Thyroid gland (tissue), 4 donors: Measurements from ENCODE around the gene KRTAP3-1.

Experiments
- POLR2A ChIP-seq, 2 donors: fragments of 450-650 bp; IDR thresholded peaks; one replicate each; pipeline ENCODE4 v1.6.1; 2017; ENCODE audit warnings: antibody characterized with exemption in 2 of 2, mild to moderate bottlenecking in 2 of 2, moderate library complexity in 1 of 2
- TF ChIP-seq, protein P1 (sequence below), 6 experiments: fragments of 200-600 bp in 3 of 6; fragments of 450-650 bp in 3 of 6; sonication (generic) in 3 of 6; IDR thresholded peaks; one replicate each; pipeline ENCODE4 v1.5.1; 2016 to 2019; ENCODE audit warnings: antibody characterized with exemption in 6 of 6, mild to moderate bottlenecking in 2 of 6, inconsistent platforms in 1 of 6, moderate library complexity in 1 of 6

DNA sequence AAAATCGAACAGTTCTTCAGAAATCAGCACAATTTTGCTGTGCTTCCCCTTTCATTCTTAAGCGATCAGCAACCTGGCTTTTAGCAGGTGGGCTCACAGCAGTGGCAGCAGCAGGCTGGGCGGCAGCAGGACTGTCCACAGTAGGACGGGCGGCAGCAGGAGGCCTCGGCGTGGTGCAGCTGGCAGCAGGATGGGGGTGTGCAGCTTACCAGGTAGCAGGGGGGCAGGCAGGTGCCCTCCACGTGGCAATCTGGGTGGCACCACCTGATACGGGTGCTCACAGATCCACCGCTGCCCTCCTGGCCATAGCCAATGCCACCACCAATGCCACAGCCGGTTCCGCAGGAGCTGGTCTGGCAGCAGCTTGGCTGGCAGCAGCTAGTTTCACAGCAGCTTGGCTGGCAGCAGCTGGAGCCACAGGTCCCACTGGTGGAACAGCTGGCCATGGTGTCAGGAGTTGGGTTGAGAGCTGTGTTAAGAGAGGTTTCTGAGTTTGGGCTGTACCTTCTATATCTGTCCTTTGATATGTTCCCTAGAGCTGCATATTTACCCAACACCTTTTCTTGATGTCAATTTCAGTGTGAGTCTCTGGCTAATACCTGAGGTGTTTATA lies 20.8 kb upstream of the KRTAP3-1 start, which contains the start of gene KRTAP1-4:
- TF ChIP-seq, protein P1, sequence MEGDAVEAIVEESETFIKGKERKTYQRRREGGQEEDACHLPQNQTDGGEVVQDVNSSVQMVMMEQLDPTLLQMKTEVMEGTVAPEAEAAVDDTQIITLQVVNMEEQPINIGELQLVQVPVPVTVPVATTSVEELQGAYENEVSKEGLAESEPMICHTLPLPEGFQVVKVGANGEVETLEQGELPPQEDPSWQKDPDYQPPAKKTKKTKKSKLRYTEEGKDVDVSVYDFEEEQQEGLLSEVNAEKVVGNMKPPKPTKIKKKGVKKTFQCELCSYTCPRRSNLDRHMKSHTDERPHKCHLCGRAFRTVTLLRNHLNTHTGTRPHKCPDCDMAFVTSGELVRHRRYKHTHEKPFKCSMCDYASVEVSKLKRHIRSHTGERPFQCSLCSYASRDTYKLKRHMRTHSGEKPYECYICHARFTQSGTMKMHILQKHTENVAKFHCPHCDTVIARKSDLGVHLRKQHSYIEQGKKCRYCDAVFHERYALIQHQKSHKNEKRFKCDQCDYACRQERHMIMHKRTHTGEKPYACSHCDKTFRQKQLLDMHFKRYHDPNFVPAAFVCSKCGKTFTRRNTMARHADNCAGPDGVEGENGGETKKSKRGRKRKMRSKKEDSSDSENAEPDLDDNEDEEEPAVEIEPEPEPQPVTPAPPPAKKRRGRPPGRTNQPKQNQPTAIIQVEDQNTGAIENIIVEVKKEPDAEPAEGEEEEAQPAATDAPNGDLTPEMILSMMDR (IDR thresholded peaks at IDR 0.05) = no peak
- TF ChIP-seq POLR2A (IDR thresholded peaks at IDR 0.05) = no peak
